Amniotic epithelial cell (primary cell): ENCODE data around the gene UQCRHL.

Experiments
- DNase-seq: peaks from one replicate; pipeline ENCODE4 v3.0.0-alpha.2; 2010; ENCODE audit warnings: low read depth

UQCRHL gene

GRCh38 chr1:15758343-15758931, 49.0 kb downstream of the UQCRHL start, which contains the start of gene FBLIM1:
FBLIM1 (plus strand) TSS chr1:15758795; CDS start chr1:15764984, 6,189 bp downstream.
- DNase-seq = no peak

- DNase-seq = peak; percentile 26
Observed at GRCh38 chr1:15757575-15758342, 49.7 kb downstream of the UQCRHL start.
